ENCODE measurements around the gene FASTKD2.

- TF ChIP-seq, protein P1, sequence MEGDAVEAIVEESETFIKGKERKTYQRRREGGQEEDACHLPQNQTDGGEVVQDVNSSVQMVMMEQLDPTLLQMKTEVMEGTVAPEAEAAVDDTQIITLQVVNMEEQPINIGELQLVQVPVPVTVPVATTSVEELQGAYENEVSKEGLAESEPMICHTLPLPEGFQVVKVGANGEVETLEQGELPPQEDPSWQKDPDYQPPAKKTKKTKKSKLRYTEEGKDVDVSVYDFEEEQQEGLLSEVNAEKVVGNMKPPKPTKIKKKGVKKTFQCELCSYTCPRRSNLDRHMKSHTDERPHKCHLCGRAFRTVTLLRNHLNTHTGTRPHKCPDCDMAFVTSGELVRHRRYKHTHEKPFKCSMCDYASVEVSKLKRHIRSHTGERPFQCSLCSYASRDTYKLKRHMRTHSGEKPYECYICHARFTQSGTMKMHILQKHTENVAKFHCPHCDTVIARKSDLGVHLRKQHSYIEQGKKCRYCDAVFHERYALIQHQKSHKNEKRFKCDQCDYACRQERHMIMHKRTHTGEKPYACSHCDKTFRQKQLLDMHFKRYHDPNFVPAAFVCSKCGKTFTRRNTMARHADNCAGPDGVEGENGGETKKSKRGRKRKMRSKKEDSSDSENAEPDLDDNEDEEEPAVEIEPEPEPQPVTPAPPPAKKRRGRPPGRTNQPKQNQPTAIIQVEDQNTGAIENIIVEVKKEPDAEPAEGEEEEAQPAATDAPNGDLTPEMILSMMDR (IDR thresholded peaks at IDR 0.05), result no peak
- no peak for TF ChIP-seq POLR2A (IDR thresholded peaks at IDR 0.05)
Observed at GRCh38 chr2:206799083-206799482, 33.7 kb downstream of the FASTKD2 start.
